ENCODE results near the gene ADH6. TPM values are rescaled to one million over a fixed set of nuclear protein-coding genes. Genes with fewer than 3 reads are reported as not detected.
A peak's percentile ranks its signal among the peaks of the same experiment; 100 is the strongest.
"Not testable (repeated sequence)": the region's sequence is repeated elsewhere in the genome, so short reads cannot be mapped to it uniquely, and the experiment has no call there.

ADH6 gene
- total and polyA plus RNA-seq, 2 experiments from 2014 or later = not detected

- Histone ChIP-seq H3F3A (ENCODE audit: insufficient read depth) (peaks cover 10% of the 10 kb centered on the region; the same call in 1 of the 2 replicates), H3K4me2 (ENCODE audit: unreplicated experiment) (no peak overlapping the region), H3K4me3 (no peak overlapping the region), H3K36me3 (ENCODE audit: low read depth) (no peaks in the 10 kb centered on the region), H4K20me1 (ENCODE audit: insufficient read depth) (no peaks in the 10 kb centered on the region), H3K27ac (no peak overlapping the region), H2AFZ (peak overlapping the region; percentile 28; the same call in 1 of the 2 replicates), H3K27me3 (replicated peaks; ENCODE audit: insufficient read depth) (no peaks in the 10 kb centered on the region), H3K9me2 (ENCODE audit: insufficient read depth) (no peaks in the 10 kb centered on the region), H3K9me3 (ENCODE audit: low read depth) (no peaks in the 10 kb centered on the region), H3K4me1 (ENCODE audit: insufficient read depth) (peaks cover 26% of the 10 kb centered on the region), H3K9ac (no peak overlapping the region), H3K79me2 (ENCODE audit: insufficient read depth) (no peaks in the 10 kb centered on the region)
- TF ChIP-seq EZH2 (IDR thresholded peaks at IDR 0.05; ENCODE audit: insufficient read depth, poor library complexity, severe bottlenecking) (no peak), EZH2phosphoT487 (IDR thresholded peaks at IDR 0.05; ENCODE audit: insufficient read depth, low read depth) (no peak)
- DNase-seq = no peak
- in situ Hi-C loops (cut with MboI) = loop anchor here (10.0 kb wide), 1 partner anchor 203 kb away; no protein-coding TSS in a partner anchor
Measured at GRCh38 chr4:99202094-99202493, 17.0 kb downstream of the ADH6 start.

GRCh38 chr4:99201690-99202089 is 17.4 kb downstream of the ADH6 start:
- H4K20me1 ChIP-seq (ENCODE audit: insufficient read depth) = no peaks in the 10 kb centered on the region
- H3K4me2 ChIP-seq (ENCODE audit: unreplicated experiment) = no peak overlapping the region
- DNase-seq = peak; percentile 53
- no peak overlapping the region for H3K4me3 ChIP-seq
- in situ Hi-C loops (cut with MboI) = loop anchor here (10.0 kb wide), 1 partner anchor 203 kb away; no protein-coding TSS in a partner anchor
- TF ChIP-seq EZH2phosphoT487 (IDR thresholded peaks at IDR 0.05; ENCODE audit: insufficient read depth, low read depth) (no peak), EZH2 (IDR thresholded peaks at IDR 0.05; ENCODE audit: insufficient read depth, poor library complexity, severe bottlenecking) (no peak)
- H3F3A ChIP-seq (ENCODE audit: insufficient read depth) = peaks cover 10% of the 10 kb centered on the region; the same call in 1 of the 2 replicates
- H3K27ac ChIP-seq = no peak overlapping the region
- peaks cover 26% of the 10 kb centered on the region for H3K4me1 ChIP-seq (ENCODE audit: insufficient read depth)
- no peaks in the 10 kb centered on the region for H3K79me2 ChIP-seq (ENCODE audit: insufficient read depth)
- 14 to 24% methylated on average over 3 of the region's 3 CpGs for WGBS, 2 experiments (ENCODE audit: low coverage in 1 of 2, low lambda C conversion rate in 2 of 2, missing lambda C conversion rate in 2 of 2)
- no peaks in the 10 kb centered on the region for H3K27me3 ChIP-seq (replicated peaks; ENCODE audit: insufficient read depth)
- no peak overlapping the region for H2AFZ ChIP-seq
- H3K9me2 ChIP-seq (ENCODE audit: insufficient read depth) = no peaks in the 10 kb centered on the region
- no peaks in the 10 kb centered on the region for H3K36me3 ChIP-seq (ENCODE audit: low read depth)
- H3K9me3 ChIP-seq (ENCODE audit: low read depth) = no peaks in the 10 kb centered on the region
- H3K9ac ChIP-seq = no peak overlapping the region

GRCh38 chr4:99200138-99200537 is 18.9 kb downstream of the ADH6 start:
- Histone ChIP-seq H3K27me3 (replicated peaks; ENCODE audit: insufficient read depth) (no peaks in the 10 kb centered on the region), H4K20me1 (ENCODE audit: insufficient read depth) (no peaks in the 10 kb centered on the region), H3K9me3 (ENCODE audit: low read depth) (no peaks in the 10 kb centered on the region), H3K4me3 (no peak overlapping the region), H3K4me1 (ENCODE audit: insufficient read depth) (peaks cover 16% of the 10 kb centered on the region), H3K36me3 (ENCODE audit: low read depth) (no peaks in the 10 kb centered on the region), H3K4me2 (ENCODE audit: unreplicated experiment) (no peak overlapping the region), H3K9ac (no peak overlapping the region), H3K9me2 (ENCODE audit: insufficient read depth) (no peaks in the 10 kb centered on the region), H2AFZ (no peak overlapping the region), H3F3A (ENCODE audit: insufficient read depth) (peaks cover 4% of the 10 kb centered on the region; the same call in 1 of the 2 replicates), H3K79me2 (ENCODE audit: insufficient read depth) (no peaks in the 10 kb centered on the region), H3K27ac (no peak overlapping the region)
- in situ Hi-C loops (cut with MboI) = loop anchor here (10.0 kb wide), 1 partner anchor 205 kb away; no protein-coding TSS in a partner anchor
- TF ChIP-seq EZH2phosphoT487 (IDR thresholded peaks at IDR 0.05; ENCODE audit: insufficient read depth, low read depth) = no peak
- TF ChIP-seq EZH2 (IDR thresholded peaks at IDR 0.05; ENCODE audit: insufficient read depth, poor library complexity, severe bottlenecking) = no peak
- DNase-seq = no peak
- 92 to 100% methylated on average over 1 of the region's 1 CpG for WGBS, 2 experiments (ENCODE audit: low coverage in 1 of 2, low lambda C conversion rate in 2 of 2, missing lambda C conversion rate in 2 of 2)

- Histone ChIP-seq H3K27ac (no peak overlapping the region), H3K9ac (no peak overlapping the region), H3F3A (ENCODE audit: insufficient read depth) (no peaks in the 10 kb centered on the region), H3K4me2 (ENCODE audit: unreplicated experiment) (no peak overlapping the region), H3K4me1 (ENCODE audit: insufficient read depth) (no peaks in the 10 kb centered on the region), H2AFZ (no peak overlapping the region), H3K9me3 (ENCODE audit: low read depth) (no peaks in the 10 kb centered on the region), H3K27me3 (replicated peaks; ENCODE audit: insufficient read depth) (no peaks in the 10 kb centered on the region), H3K4me3 (no peak overlapping the region), H4K20me1 (ENCODE audit: insufficient read depth) (no peaks in the 10 kb centered on the region), H3K79me2 (ENCODE audit: insufficient read depth) (no peaks in the 10 kb centered on the region), H3K36me3 (ENCODE audit: low read depth) (no peaks in the 10 kb centered on the region), H3K9me2 (ENCODE audit: insufficient read depth) (no peaks in the 10 kb centered on the region)
- DNase-seq = no peak
- in situ Hi-C loops (cut with MboI) = no loop called here
- TF ChIP-seq EZH2phosphoT487 (IDR thresholded peaks at IDR 0.05; ENCODE audit: insufficient read depth, low read depth) (no peak), EZH2 (IDR thresholded peaks at IDR 0.05; ENCODE audit: insufficient read depth, poor library complexity, severe bottlenecking) (no peak)
- 35 to 38% methylated on average over 5 of the region's 5 CpGs for WGBS, 2 experiments (ENCODE audit: low coverage in 1 of 2, low lambda C conversion rate in 2 of 2, missing lambda C conversion rate in 2 of 2)
Measured at GRCh38 chr4:99190336-99190735, 28.7 kb downstream of the ADH6 start.

GRCh38 chr4:99189900-99190299 is 29.1 kb downstream of the ADH6 start:
- H3K9ac ChIP-seq; H3K36me3 ChIP-seq (ENCODE audit: low read depth); H3K27ac ChIP-seq; H4K20me1 ChIP-seq (ENCODE audit: insufficient read depth); H3K4me2 ChIP-seq (ENCODE audit: unreplicated experiment); H2AFZ ChIP-seq; H3K9me3 ChIP-seq (ENCODE audit: low read depth); H3K4me3 ChIP-seq; H3F3A ChIP-seq (ENCODE audit: insufficient read depth); in situ Hi-C loops (cut with MboI); H3K27me3 ChIP-seq (replicated peaks; ENCODE audit: insufficient read depth); H3K4me1 ChIP-seq (ENCODE audit: insufficient read depth); H3K9me2 ChIP-seq (ENCODE audit: insufficient read depth); H3K79me2 ChIP-seq (ENCODE audit: insufficient read depth): not testable (repeated sequence)
- DNase-seq = peak; percentile 6
- 74 to 79% methylated on average over 3 of the region's 3 CpGs for WGBS, 2 experiments (ENCODE audit: low coverage in 1 of 2, low lambda C conversion rate in 2 of 2, missing lambda C conversion rate in 2 of 2)
